IPS-11a (cell line): ENCODE measurements around the gene C4orf54.

ENCODE experiments used
- H3K4me3 ChIP-seq: one replicate; pipeline ENCODE4 v1.5.1; 2013; ENCODE audit warnings: low read depth, low read length, control low read depth

Gene C4orf54

DNA sequence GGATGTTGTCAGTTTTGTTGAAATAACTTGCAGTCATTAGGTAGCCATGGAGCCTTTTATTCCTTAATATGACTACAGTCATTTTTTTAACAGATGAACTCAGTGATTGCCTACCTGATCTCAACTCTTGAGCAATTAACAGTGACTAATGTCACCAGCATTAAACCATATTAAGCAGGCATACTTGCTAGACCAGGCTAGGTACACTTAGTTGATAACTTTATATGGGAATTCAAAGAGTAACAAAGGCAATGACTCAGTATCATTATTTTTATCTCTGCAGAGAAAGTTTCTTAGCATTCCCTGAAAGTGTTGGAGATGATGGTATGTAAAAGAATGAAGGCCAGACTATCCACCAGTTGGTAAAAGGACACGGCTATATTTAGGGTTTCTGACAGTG is at the start of gene C4orf54:
TSS of gene C4orf54 (minus strand) at position 31 of the 400 bp plus-strand sequence. CDS start 3,180 bp downstream, outside the sequence.
- no peak within 1 kb of the TSS for H3K4me3 ChIP-seq

DNA sequence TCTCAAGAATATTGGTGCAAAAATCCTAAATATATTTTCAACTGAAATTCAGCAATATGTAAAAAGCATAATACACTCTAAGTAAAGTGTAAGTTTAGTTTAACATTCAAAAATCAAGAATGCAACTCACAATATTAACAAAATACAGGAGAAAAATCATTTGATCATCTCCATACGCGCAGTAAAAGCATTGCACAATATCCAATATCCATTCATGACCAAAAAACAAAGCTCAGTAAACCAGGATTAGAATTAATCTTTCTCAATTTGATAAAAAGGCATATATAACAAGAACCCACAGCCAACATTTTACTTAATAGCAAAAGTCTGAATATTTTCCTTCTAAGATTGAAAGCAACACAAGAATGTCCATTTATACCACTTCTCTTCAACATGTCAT is 48.3 kb upstream of the C4orf54 start:
- H3K4me3 ChIP-seq = no peak overlapping the region

DNA sequence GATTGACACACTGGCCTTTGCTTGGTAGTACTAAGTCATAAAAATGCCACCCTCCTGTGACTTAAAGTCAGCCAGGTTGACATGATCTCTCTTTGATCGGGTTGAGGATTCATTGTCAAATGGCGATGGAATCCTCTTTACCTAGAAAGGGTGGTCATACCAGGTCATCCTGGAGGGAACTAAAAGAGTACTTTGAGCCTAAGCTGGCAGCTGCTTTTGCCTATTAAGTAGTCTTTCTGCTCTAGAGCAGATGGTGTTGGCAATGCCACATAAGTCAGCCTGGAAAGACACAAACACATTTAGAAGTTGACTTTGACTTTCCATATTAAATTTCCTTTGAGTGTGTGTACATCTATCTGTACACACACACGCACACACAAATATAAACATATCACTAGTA is 39.2 kb upstream of the C4orf54 start:
- no peak overlapping the region for H3K4me3 ChIP-seq

DNA sequence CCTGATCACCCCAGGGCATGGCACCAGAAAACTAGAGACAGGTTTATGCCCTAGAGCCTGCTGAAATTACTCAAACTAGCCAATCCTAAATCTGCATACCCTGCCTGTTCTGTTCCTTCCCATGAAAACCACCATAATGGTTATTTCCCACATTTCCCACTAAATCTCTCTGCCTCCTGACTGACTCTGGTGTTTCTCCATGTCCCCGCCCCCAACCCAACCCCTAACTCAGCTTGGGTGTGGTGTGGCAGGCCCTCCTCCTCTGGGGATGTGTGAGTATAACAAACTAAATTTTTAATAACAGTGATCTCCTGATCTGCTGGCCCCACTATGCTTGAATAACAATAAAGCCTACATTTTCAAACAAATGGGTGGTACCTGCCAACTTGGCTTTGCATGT is 35.5 kb upstream of the C4orf54 start:
- no peak overlapping the region for H3K4me3 ChIP-seq

DNA sequence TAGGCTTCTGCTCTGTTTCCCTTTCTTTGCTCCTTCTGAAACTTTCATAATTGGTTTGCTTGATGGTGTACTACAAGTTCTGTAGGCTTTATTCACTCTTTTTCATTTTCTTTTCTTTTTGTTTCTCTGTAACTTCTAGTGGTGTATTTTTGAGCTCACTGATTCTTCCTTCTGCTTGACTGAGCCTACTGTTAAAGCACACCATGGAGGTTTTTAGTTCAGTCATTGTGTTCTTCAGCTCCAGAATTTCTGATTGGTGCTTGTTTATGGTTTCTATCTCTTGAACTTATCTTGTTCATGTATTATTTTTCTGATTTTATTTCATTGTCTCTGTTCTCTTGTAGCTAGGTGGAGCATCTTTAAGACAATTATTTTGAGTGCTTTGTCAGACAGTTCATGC is 33.4 kb upstream of the C4orf54 start:
- H3K4me3 ChIP-seq = no peak overlapping the region

DNA sequence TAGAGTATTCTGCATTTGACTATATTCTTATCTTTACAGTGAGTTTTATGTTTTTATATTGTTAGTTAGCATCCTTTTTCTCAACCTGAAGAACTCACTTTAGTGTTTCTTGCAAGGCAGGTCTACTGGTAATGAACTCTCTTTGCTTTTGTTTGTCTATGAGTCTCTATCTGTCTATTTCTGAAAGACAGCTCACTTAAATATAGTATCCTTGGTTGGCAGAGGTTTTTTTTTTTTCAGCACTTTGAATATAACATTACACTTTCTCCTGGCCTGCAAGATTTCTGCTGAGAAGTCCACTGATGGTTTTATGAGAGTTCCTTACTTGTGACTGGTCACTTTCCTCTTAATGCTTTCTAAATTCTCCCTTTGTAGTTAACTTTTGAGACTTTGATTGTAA is 32.8 kb upstream of the C4orf54 start:
- no peak overlapping the region for H3K4me3 ChIP-seq

DNA sequence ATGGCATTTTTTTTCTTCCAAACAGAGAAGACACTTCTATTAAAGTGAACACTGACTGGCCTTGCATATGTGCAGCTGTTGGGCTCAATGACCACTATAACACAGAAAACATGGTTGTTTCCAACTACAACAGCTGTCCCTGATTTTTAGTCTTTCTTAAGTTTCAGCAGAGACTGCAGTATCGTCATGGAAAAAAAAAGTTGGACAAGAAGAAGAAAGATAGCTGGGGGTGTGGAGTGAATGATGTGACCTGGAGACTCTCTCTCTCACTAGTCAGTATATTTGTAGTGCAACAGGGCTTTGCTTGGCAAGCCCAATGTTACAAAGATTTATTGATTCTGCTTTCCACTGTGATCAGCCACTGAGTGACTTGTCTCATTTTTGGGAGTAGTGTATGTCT is 29.5 kb upstream of the C4orf54 start:
- H3K4me3 ChIP-seq = no peak overlapping the region

DNA sequence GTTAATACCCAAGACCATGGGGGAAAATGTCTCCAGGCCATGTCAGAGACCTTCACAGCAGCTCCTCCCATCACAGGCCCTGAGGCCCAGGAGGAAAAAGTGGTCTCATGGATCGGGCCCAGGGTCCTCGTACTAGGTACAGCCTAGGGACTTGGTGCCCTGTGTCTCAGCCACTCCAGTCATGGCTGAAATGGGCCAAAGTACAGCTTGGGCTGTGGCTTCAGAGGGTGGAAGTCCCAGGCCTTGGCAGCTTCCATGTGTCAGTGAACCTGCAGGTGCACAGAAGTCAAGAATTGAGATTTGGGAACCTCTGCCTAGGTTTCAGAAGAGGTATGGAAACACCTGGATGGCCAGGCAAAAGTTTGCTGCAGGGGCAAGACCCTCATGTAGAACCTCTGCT is 27.6 kb upstream of the C4orf54 start:
- H3K4me3 ChIP-seq = no peak overlapping the region

DNA sequence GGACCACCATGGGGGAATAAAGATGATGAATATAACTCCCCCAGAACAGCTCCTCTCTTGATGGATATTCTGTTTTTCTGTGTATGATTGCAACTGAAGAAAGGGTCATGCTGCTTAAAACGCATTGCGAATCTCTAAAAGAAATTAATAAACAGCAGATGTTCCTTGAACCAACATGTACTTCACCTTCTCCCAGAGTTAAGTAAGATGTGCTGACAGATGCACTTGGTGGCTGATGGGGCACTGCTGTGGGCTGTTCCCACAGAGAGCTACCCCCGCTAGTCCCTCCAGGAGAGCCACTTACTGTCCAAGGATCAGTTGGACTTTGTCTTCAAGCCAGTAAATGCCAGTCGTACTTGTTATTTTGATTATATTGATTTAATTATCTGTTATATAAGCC is 26.3 kb upstream of the C4orf54 start:
- H3K4me3 ChIP-seq = no peak overlapping the region

DNA sequence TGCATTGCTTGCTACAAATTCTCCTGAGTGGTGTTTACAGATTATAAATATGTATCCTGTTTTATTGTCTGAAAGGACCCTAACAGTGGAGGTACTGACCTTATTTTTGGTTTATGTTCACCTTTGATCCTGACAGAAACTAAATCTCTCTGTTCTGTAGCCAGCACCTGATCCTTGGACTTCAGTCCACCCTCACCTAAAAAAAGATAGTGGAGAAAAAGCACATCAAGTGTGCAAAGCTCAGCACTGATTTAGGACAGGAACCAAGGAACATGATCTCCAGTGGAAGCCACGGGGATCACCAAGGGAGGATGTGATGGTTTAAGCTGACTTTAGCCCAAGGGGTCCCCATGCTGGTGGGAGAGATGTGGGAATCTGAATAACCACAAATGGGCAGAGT is 22.3 kb upstream of the C4orf54 start:
- no peak overlapping the region for H3K4me3 ChIP-seq

DNA sequence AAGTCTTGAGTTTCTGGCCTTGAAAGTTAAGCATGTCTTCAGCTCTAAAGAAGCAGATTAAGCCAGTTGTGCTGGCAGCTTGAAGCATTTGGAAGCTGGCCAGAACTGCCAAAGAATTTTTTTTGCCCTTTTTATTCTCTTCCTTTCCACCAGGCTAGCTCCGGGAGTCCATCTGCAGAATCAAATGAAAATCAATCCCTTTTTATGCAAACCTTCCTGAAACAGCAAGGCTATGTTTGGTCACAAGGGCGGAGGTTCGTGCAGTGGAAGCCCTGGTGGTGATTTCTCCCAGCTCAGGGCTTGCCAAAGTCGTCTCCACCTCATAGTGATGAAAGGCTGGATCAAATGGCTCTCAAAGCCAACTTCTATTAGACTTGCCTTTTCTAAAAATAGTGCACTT is 21.6 kb upstream of the C4orf54 start:
- H3K4me3 ChIP-seq = no peak overlapping the region

DNA sequence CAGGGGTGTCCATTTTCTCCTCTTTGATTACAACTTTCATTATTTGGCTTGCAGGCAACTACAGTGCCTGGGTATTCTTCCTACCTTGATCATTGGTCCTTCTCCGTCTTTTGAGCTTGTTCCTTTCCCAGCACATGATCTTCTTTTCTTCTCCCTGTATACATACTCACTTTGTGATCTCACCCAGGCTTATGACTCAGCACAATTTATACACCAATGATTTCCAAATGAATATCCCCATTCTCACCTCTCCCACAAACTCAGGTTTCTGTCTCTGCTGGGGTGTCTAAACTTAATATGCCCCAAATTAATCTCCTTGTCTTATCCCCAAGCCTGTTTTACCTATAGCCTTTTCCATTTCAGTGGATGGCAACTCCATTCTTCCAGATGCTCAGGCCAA is 19.5 kb upstream of the C4orf54 start:
- H3K4me3 ChIP-seq = no peak overlapping the region

DNA sequence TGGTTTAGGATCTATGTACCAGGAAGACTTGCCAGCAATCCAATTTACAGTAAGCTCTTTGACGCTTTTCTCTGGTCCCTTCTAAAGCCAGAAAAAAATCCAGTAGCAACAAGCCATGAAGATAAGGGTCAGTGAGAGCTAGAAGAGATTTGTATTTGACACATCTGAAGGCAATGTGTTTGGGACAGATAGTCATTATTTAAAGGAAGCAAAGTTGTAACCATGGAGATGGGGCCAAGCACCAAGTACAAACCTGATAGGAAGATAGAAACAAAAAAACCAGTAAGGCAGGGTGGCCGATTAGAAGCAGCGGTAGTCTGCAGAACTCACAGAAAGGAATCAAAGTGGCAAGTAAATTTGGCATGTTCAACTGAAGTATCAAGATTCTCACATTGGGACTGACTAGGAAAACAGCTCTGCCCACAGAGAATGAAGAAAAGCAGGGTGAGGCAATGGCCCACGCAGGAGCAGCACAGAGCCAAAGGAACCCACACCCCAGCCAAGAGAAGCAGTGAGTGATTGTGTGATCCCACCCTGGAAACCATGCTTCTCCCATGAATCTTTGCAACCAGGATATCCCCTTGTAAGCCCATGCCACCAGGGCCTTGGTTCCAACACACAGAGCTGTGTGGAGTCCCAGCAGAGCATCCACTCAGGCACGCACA is 12.9 kb upstream of the C4orf54 start:
- no peak overlapping the region for H3K4me3 ChIP-seq

DNA sequence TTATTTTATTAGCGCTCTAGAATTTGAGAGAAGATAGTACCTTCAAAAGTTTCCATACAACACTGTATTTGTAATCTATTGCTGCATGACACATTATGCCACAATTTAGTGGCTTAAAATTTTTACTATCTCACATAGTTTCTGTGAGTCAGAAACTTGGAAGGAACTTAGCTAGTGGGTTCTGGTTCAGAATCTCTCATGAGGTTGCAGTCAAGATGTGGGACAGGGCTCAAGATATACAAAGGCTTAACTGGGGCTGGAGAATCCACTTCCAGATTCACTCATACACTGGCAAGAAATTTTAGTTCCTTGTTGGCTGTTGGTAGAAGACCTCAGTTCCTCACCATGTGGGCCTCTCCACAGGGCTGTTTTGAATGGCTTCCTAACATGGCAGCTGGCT is 11.5 kb upstream of the C4orf54 start:
- H3K4me3 ChIP-seq = no peak overlapping the region

DNA sequence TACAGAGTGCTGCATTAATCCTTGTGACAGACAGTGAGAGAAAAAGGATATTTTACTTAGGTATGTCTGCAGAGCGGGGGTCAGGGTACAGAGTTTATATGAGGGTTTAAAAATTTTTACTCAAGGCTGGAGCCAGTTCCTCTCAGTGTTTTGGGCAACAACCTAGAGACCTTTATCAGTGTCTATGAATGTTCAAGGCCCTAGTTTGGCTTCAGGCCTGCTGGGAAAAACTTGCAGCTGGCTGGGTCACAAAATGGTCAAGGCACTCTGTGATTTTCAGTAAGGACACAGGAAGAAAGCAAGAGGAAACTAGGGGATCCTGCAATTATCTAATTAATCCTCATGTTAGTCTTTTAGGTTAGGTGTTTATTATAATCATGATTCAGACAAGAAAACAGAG is 10.8 kb upstream of the C4orf54 start:
- no peak overlapping the region for H3K4me3 ChIP-seq

DNA sequence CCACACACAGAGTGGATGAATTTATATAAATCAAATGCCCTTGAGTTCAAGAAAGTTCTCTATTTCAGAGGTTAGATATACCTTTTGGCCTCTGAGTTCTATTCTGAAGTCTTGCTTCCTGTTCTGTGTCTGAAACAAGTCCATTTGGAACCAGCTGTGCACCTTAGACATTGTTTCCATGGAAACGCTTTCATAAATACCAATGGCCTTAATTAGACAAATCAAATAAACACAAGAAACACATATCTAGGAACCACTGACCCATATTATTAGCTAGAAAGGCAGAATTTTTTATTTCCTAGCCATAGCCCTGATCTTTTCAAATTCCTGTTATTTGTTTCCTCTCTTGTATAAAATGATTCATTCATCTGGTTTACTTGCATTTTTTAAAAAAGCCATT is 8.4 kb upstream of the C4orf54 start:
- no peak overlapping the region for H3K4me3 ChIP-seq

DNA sequence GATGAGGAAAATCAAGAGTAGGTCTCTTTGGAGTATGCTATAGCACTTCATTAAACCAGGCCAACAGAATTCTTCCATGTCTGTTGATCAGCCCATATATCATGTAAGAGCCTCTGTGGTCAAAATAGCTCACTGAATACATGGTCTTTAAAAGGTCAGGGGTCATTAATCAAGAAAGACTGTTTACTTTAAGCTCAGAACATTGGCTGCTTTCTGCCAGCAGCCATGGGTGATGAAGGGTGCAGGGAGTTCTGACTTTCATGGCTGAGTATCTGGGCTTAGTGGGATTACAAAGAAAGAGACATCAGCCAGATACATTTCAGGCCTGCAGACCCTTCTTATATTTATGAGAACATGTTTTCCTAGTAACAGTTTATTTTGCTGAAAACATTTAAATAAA is 7.1 kb upstream of the C4orf54 start:
- H3K4me3 ChIP-seq = no peak overlapping the region

DNA sequence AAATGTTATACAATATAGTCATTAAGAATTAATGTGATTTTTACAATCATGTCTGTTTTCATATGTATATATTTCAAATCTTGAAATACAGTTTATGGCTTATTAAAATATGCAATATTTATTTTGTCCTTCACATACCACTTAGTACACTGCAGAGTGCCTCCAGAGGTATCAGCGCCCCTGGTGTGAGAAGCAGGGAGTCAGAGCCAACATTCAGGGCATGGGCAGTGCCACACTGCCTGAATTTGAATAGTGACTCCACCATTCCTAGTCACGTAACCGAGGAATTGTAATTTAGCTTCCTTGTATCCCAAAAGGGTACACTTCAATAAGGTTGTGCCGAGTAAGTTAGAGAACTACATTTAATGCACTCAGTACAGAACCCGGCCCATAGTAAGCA is 4.3 kb upstream of the C4orf54 start:
- no peak overlapping the region for H3K4me3 ChIP-seq

DNA sequence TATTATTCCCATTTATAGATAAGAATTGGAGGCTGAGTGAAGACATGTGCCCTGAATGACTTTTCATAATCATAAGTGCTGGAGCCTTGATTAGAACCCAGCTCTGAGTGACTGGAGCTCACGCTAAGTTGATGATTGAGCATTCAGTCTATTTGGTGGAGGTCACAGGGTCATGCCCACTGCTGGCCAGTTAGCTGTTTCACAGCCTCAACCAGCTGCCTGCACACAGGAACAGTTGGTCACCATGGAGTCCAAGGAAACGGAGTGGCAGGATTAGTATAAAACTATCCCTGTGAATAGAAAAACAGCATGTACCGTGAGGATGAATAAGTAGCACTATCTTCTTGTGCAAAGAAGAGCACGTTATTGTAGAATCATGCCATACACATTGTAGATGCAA is 1.0 kb upstream of the C4orf54 start:
- no peak overlapping the region for H3K4me3 ChIP-seq

DNA sequence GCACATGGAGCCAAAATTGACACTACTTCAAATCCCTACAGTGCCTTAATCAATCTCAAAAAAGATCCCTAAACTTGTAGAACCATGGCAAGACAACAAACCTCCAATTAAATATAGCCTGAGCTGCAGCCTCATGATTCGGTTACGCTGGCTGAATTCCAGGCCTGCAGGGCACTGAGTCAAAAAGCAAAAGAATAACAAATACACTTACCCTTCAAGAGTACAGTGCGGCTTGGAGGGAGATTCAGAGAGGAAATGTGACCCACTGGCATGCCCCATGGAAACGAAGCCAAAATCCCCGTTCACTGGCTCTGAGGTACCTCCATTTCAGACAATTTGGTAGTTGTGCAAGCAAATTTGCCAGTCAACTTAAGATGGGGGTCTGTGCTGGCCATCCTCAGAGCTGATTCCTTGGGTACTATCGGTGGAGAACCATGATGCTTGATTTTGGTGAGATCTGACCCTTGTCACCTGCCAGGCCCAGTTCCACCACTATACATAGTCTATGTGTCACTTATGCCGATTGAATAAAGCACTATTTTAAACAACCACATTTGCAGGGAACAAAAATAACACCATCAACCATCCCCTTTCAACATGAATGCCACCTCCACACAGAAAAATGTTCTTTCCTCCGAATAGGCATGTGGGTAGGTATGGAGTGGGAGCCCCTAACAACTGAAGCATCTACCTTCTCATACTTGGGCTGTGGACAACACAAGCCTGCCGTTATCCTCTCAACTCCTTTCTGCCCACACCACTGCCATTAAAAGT is 2.1 kb downstream of the C4orf54 start:
- H3K4me3 ChIP-seq = no peak overlapping the region

DNA sequence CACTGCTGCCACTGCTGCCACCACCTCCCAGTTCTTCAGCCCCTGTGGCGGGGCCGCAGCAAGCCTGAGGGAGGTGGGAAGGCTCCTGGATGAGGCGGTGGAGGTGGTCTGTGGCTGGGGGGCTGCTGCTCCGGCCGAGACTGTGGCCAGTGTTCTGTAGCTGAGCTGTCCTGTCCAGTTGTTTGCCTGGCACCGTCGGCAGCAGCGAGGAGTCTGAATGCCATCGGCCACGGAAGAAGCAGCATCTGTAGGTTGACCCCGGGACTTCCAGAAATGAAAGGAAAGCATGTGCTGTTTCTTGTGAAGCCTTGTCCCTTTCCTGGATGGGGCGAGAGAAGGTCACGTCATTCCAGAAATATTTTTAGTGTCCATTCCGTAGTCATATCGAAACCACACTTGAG is 3.3 kb downstream of the C4orf54 start:
- H3K4me3 ChIP-seq = no peak overlapping the region

DNA sequence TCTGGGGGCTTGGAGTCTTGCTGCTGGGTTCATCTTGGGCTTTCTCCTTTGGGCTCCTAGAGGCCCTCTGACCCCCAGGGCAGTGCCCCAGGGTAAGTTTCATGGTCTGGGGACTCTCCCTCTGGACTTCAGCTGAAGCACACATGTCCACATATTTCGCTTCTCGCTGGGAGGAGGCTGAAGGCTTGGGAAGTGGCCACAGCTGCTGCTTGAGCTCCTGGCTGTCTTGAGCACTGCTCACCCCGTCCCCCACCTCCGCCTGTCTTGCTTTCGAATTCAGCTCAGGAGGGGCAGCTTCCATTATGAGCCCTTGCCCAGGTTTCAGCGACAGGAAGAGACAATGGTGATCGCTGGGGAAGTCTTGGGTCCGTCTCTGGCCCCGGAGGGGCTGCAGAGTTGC is 3.7 kb downstream of the C4orf54 start:
- H3K4me3 ChIP-seq = no peak overlapping the region
